Type B pancreatic cell (in vitro differentiated cells): Measurements from ENCODE around the gene TRPV6. TPM values are rescaled to one million over a fixed set of nuclear protein-coding genes. Genes with fewer than 3 reads are reported as not detected.

Experiments used
- DNase-seq: peaks from one replicate; pipeline ENCODE4 v3.0.0; 2021; ENCODE audit warnings: mixed read lengths; ENCODE audit not compliant: unreplicated experiment; ENCODE audit errors: extremely low spot score
- H3K27ac Mint-ChIP-seq: 2 replicates; pipeline ENCODE4 v1.8.0; 2021; ENCODE audit warnings: mild to moderate bottlenecking, mixed read lengths
- H3K27me3 Mint-ChIP-seq: 2 replicates; pipeline ENCODE4 v1.8.0; 2021; ENCODE audit warnings: mixed read lengths
- H3K36me3 Mint-ChIP-seq: 2 replicates; pipeline ENCODE4 v1.8.0; 2021; ENCODE audit warnings: mixed read lengths
- H3K4me1 Mint-ChIP-seq: one replicate; pipeline ENCODE4 v1.8.0; 2021; ENCODE audit warnings: mixed read lengths; ENCODE audit not compliant: unreplicated experiment
- H3K4me3 Mint-ChIP-seq: 2 replicates; pipeline ENCODE4 v1.8.0; 2021; ENCODE audit warnings: mild to moderate bottlenecking, mixed read lengths
- H3K9me3 Mint-ChIP-seq: 2 replicates; pipeline ENCODE4 v1.8.0; 2021; ENCODE audit warnings: mixed read lengths
- CTCF ChIP-seq: fragments of 200-600 bp; sonication (generic); conservative IDR thresholded peaks from 2 replicates; pipeline ENCODE4 v1.5.0; 2021; ENCODE audit warnings: antibody characterized with exemption, mild to moderate bottlenecking
- total RNA-seq: library from RNA; stranded (reverse); gene quantifications from 2 replicates; pipeline ENCODE4 v1.2.1, GENCODE V29; 2021; ENCODE audit warnings: low replicate concordance

Gene TRPV6
- total RNA-seq, 1 donor from 2014 or later: 8.1 TPM

- no peak overlapping the region for H3K27ac Mint-ChIP-seq
- H3K4me3 Mint-ChIP-seq: no peak overlapping the region
- no peak for DNase-seq
- H3K4me1 Mint-ChIP-seq: peaks cover 12% of the 10 kb centered on the region
- no peaks in the 10 kb centered on the region for H3K27me3 Mint-ChIP-seq
- H3K36me3 Mint-ChIP-seq: no peaks in the 10 kb centered on the region
- H3K9me3 Mint-ChIP-seq: no peaks in the 10 kb centered on the region
- TF ChIP-seq CTCF: no peak
Observed at GRCh38 chr7:142889816-142890215, 4.3 kb upstream of the TRPV6 start.

GRCh38 chr7:142887282-142888015 is 1.9 kb upstream of the TRPV6 start:
- Mint-ChIP-seq H3K4me3 (no peak overlapping the region), H3K27ac (no peak overlapping the region), H3K4me1 (peaks cover 12% of the 10 kb centered on the region), H3K9me3 (no peaks in the 10 kb centered on the region), H3K27me3 (no peaks in the 10 kb centered on the region), H3K36me3 (no peaks in the 10 kb centered on the region)
- no peak for TF ChIP-seq CTCF
- peak; percentile 44 for DNase-seq

GRCh38 chr7:142886866-142887265 is 1.3 kb upstream of the TRPV6 start:
- H3K4me3 Mint-ChIP-seq: no peak overlapping the region
- H3K27me3 Mint-ChIP-seq: no peaks in the 10 kb centered on the region
- H3K36me3 Mint-ChIP-seq: no peaks in the 10 kb centered on the region
- H3K9me3 Mint-ChIP-seq: no peaks in the 10 kb centered on the region
- H3K4me1 Mint-ChIP-seq: peaks cover 12% of the 10 kb centered on the region
- no peak for TF ChIP-seq CTCF
- H3K27ac Mint-ChIP-seq: no peak overlapping the region
- peak; percentile 40 for DNase-seq

GRCh38 chr7:142884286-142884640 is 1.3 kb downstream of the TRPV6 start:
- no peaks in the 10 kb centered on the region for H3K36me3 Mint-ChIP-seq
- H3K4me3 Mint-ChIP-seq: no peak overlapping the region
- peak; percentile 22 for DNase-seq
- no peak overlapping the region for H3K27ac Mint-ChIP-seq
- H3K4me1 Mint-ChIP-seq: peaks cover 5% of the 10 kb centered on the region
- H3K27me3 Mint-ChIP-seq: peaks cover 9% of the 10 kb centered on the region
- no peak for TF ChIP-seq CTCF
- H3K9me3 Mint-ChIP-seq: no peaks in the 10 kb centered on the region

GRCh38 chr7:142883571-142884285 is 1.8 kb downstream of the TRPV6 start:
- H3K27me3 Mint-ChIP-seq: peaks cover 13% of the 10 kb centered on the region
- H3K27ac Mint-ChIP-seq: no peak overlapping the region
- H3K36me3 Mint-ChIP-seq: no peaks in the 10 kb centered on the region
- H3K4me3 Mint-ChIP-seq: no peak overlapping the region
- TF ChIP-seq CTCF: no peak
- no peaks in the 10 kb centered on the region for H3K9me3 Mint-ChIP-seq
- DNase-seq: no peak
- peaks cover 3% of the 10 kb centered on the region for H3K4me1 Mint-ChIP-seq
